GM23338 (cell line): Measurements from ENCODE around the gene SREBF2. TPM values are rescaled to one million over a fixed set of nuclear protein-coding genes. Genes with fewer than 3 reads are reported as not detected.

Source experiments
- ATAC-seq: fragments of 200-7000 bp; cut with Tn5 transposase; 3 replicates; pipeline ENCODE4 v1.9.1; 2020
- DNase-seq: peaks from one replicate; pipeline ENCODE4 v3.0.0-alpha.2; 2015; ENCODE audit warnings: low spot score
- H2AFZ ChIP-seq: fragments of 200-600 bp; sonication (generic); 2 replicates; pipeline ENCODE4 v1.8.0; 2016; ENCODE audit warnings: antibody characterized with exemption, mild to moderate bottlenecking, moderate library complexity
- H3F3A ChIP-seq: fragments of 200-600 bp; sonication (generic); replicated peaks from 2 replicates; pipeline ENCODE4 v1.8.0; 2017; ENCODE audit warnings: antibody characterized with exemption, mixed run types, low read depth
- H3K27ac ChIP-seq: fragments of 200-600 bp; sonication (generic); 2 replicates; pipeline ENCODE4 v1.6.1; 2016; ENCODE audit warnings: low read depth
- H3K27me3 ChIP-seq: fragments of 200-600 bp; sonication (generic); 2 replicates; pipeline ENCODE4 v1.8.0; 2016; ENCODE audit warnings: mild to moderate bottlenecking, mixed run types, moderate library complexity; ENCODE audit not compliant: insufficient read depth
- H3K36me3 ChIP-seq: fragments of 200-600 bp; sonication (generic); 2 replicates; pipeline ENCODE4 v1.8.0; 2016; ENCODE audit warnings: mild to moderate bottlenecking; ENCODE audit not compliant: insufficient read depth
- H3K4me1 ChIP-seq: fragments of 200-600 bp; sonication (generic); 2 replicates; pipeline ENCODE4 v1.8.0; 2016; ENCODE audit warnings: mild to moderate bottlenecking, moderate library complexity; ENCODE audit not compliant: insufficient read depth
- H3K4me2 ChIP-seq: fragments of 200-600 bp; sonication (generic); 2 replicates; pipeline ENCODE4 v1.7.1; 2017; ENCODE audit warnings: mixed run types
- H3K4me3 ChIP-seq: fragments of 200-600 bp; sonication (generic); 2 replicates; pipeline ENCODE4 v1.6.1; 2016; ENCODE audit warnings: mixed run types
- H3K79me2 ChIP-seq: fragments of 200-600 bp; sonication (generic); replicated peaks from 2 replicates; pipeline ENCODE4 v1.8.0; 2017; ENCODE audit warnings: mild to moderate bottlenecking; ENCODE audit not compliant: insufficient read depth
- H3K9me2 ChIP-seq: fragments of 200-600 bp; sonication (generic); 2 replicates; pipeline ENCODE4 v1.8.0; 2017; ENCODE audit not compliant: insufficient read depth
- H4K20me1 ChIP-seq: fragments of 200-600 bp; sonication (generic); replicated peaks from 2 replicates; pipeline ENCODE4 v1.8.0; 2017; ENCODE audit warnings: mild to moderate bottlenecking; ENCODE audit not compliant: insufficient read depth
- H3K27ac Mint-ChIP-seq: 2 replicates; pipeline ENCODE4 v1.8.0; 2020; ENCODE audit warnings: inconsistent platforms, mild to moderate bottlenecking, moderate library complexity, mixed read lengths
- H3K27me3 Mint-ChIP-seq: 3 replicates; pipeline ENCODE4 v1.8.0; 2022; ENCODE audit warnings: low read depth, mild to moderate bottlenecking, moderate library complexity, mixed read lengths, inconsistent platforms; ENCODE audit not compliant: insufficient read depth, poor library complexity
- H3K36me3 Mint-ChIP-seq: 3 replicates; pipeline ENCODE4 v1.8.0; 2021; ENCODE audit warnings: low read depth, mild to moderate bottlenecking, inconsistent platforms, moderate library complexity, mixed read lengths
- H3K4me1 Mint-ChIP-seq: 3 replicates; pipeline ENCODE4 v1.8.0; 2020; ENCODE audit warnings: mild to moderate bottlenecking, inconsistent platforms, mixed read lengths
- H3K4me3 Mint-ChIP-seq: 3 replicates; pipeline ENCODE4 v1.8.0; 2021; ENCODE audit warnings: moderate library complexity, mild to moderate bottlenecking, inconsistent platforms, mixed read lengths
- H3K9me3 Mint-ChIP-seq: 3 replicates; pipeline ENCODE4 v1.8.0; 2020; ENCODE audit warnings: moderate library complexity, mild to moderate bottlenecking, inconsistent platforms, mixed read lengths
- CREB1 ChIP-seq: fragments of 250-450 bp; sonication (Bioruptor Pico); IDR thresholded peaks from 2 replicates; pipeline ENCODE4 v1.5.0; 2020; ENCODE audit warnings: low read depth, mild to moderate bottlenecking, moderate library complexity
- EZH2 ChIP-seq: fragments of 200-600 bp; sonication (generic); IDR thresholded peaks from one replicate; pipeline ENCODE4 v1.8.0; 2017; ENCODE audit warnings: antibody characterized with exemption, mild to moderate bottlenecking, low read depth; ENCODE audit not compliant: unreplicated experiment
- EZH2phosphoT487 ChIP-seq: fragments of 200-600 bp; sonication (generic); IDR thresholded peaks from one replicate; pipeline ENCODE4 v1.8.1; 2018; ENCODE audit warnings: antibody characterized with exemption; ENCODE audit not compliant: unreplicated experiment
- JUNB ChIP-seq: IDR thresholded peaks from one replicate; pipeline ENCODE4 v1.6.1; 2016; ENCODE audit warnings: antibody characterized with exemption; ENCODE audit not compliant: unreplicated experiment
- POLR2AphosphoS5 ChIP-seq: IDR thresholded peaks from 2 replicates; pipeline ENCODE4 v1.6.1; 2016; ENCODE audit warnings: antibody characterized with exemption, low read depth
- REST ChIP-seq: IDR thresholded peaks from one replicate; pipeline ENCODE4 v1.6.1; 2018; ENCODE audit warnings: antibody characterized with exemption; ENCODE audit not compliant: unreplicated experiment
- STAT1 ChIP-seq: IDR thresholded peaks from one replicate; pipeline ENCODE4 v1.6.1; 2016; ENCODE audit warnings: antibody characterized with exemption; ENCODE audit not compliant: unreplicated experiment
- ZNF114 ChIP-seq: fragments of 250-450 bp; sonication (Bioruptor Pico); IDR thresholded peaks from 2 replicates; pipeline ENCODE4 v1.5.0; 2020; ENCODE audit warnings: mild to moderate bottlenecking, moderate library complexity
- ZNF331 ChIP-seq: fragments of 250-450 bp; sonication (Bioruptor Pico); IDR thresholded peaks from 2 replicates; pipeline ENCODE4 v1.5.0; 2020; ENCODE audit warnings: low read depth, mild to moderate bottlenecking, moderate library complexity
- polyA plus RNA-seq: library from polyadenylated mRNA; unstranded; fragments of >200 nt; fragmentation: Nextera tagmentation; extraction: Ambion mirVana; gene quantifications from 2 replicates; pipeline ENCODE4 v1.2.1, GENCODE V29; 2016
- total RNA-seq: library from RNA; depleted of rRNA; stranded (reverse); fragments of >200 nt; shearing (Covaris generic); gene quantifications from 2 replicates; pipeline ENCODE4 v1.2.3, GENCODE V29; 2014
- TF ChIP-seq, protein P1 (sequence below): IDR thresholded peaks from 2 replicates; pipeline ENCODE4 v1.6.1; 2016; ENCODE audit warnings: antibody characterized with exemption

Gene SREBF2
- total and polyA plus RNA-seq, 2 experiments from 2014 or later, result 48.7 to 163 TPM

DNA sequence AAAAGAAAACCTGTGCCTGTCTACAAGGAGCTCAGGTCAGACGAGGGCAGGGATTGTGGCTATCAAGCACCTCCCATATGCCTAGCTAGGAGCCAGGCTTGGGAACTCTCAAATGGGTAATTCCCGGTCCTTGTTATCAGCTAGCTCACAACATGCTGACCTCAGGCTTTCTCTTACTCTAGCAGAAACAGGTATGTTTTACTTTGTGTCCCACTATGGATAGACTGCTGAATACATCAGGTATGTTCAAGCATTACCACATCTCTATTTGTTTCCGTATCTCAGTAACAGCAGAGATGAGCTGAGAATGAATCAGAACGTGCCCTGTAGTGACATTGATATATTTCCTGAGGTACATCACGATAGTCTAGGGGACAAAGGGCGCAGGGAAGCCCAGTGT lies 52.6 kb downstream of the SREBF2 start:
- Histone ChIP-seq H3K4me1 (no peaks in the 10 kb centered on the region), H3F3A (peaks cover 12% of the 10 kb centered on the region; the same call in 1 of the 2 replicates), H3K4me3 (no peak overlapping the region), H3K9me2 (no peaks in the 10 kb centered on the region), H4K20me1 (peaks cover 6% of the 10 kb centered on the region), H3K27ac (no peak overlapping the region), H3K79me2 (peaks cover 3% of the 10 kb centered on the region; the same call in 1 of the 2 replicates), H2AFZ (no peak overlapping the region), H3K4me2 (no peak overlapping the region), H3K36me3 (peaks cover 85% of the 10 kb centered on the region), H3K27me3 (no peaks in the 10 kb centered on the region)
- H3K9me3 Mint-ChIP-seq, result no peaks in the 10 kb centered on the region
- no peak for ATAC-seq
- no peaks in the 10 kb centered on the region for H3K4me1 Mint-ChIP-seq
- no peak for DNase-seq
- TF ChIP-seq POLR2AphosphoS5 (no peak), STAT1 (no peak), EZH2phosphoT487 (no peak), JUNB (no peak), ZNF114 (CRISPR knock-in tag) (no peak)
- TF ChIP-seq, protein P1, sequence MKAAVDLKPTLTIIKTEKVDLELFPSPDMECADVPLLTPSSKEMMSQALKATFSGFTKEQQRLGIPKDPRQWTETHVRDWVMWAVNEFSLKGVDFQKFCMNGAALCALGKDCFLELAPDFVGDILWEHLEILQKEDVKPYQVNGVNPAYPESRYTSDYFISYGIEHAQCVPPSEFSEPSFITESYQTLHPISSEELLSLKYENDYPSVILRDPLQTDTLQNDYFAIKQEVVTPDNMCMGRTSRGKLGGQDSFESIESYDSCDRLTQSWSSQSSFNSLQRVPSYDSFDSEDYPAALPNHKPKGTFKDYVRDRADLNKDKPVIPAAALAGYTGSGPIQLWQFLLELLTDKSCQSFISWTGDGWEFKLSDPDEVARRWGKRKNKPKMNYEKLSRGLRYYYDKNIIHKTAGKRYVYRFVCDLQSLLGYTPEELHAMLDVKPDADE, result no peak
- peaks cover 95% of the 10 kb centered on the region for H3K36me3 Mint-ChIP-seq
- H3K27me3 Mint-ChIP-seq, result peaks cover 5% of the 10 kb centered on the region
- H3K27ac Mint-ChIP-seq, result no peak overlapping the region
- H3K4me3 Mint-ChIP-seq, result no peak overlapping the region

DNA sequence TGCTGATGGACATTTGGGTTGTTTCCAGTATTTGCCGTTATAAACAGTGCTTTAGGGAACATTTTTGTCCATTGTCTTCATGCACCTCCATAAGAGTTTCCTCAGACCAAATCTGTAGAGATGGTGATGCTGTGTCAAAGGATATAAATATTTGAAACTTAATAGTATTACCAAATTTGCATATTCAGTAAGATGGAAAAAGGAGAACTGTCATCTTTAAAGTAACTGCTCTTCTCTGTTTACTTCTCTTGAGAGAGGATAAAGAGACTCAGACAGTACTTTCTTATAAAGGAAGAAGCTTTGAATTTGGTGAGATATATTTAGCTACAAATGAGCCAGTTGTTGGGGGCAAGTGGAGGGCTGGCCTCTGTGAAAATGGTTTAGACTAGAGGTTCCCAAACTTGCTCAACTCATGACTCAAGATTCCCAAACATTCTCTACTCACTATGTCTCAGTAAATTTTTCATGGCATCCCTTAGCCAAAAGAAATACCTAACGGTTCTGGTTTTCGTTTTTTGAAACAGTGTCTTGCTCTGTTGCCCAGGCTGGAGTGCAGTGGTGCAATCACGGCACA lies 55.8 kb downstream of the SREBF2 start:
- Histone ChIP-seq H3K4me1 (no peaks in the 10 kb centered on the region), H3K36me3 (peaks cover 80% of the 10 kb centered on the region), H3K27ac (no peak overlapping the region), H3K4me2 (no peak overlapping the region), H3K27me3 (no peaks in the 10 kb centered on the region), H3K4me3 (no peak overlapping the region), H3K9me2 (no peaks in the 10 kb centered on the region), H2AFZ (no peak overlapping the region), H4K20me1 (peaks cover 16% of the 10 kb centered on the region), H3K79me2 (0 out of 2 replicates have a peak, but pooled peaks cover 3% of the 10 kb centered on the region), H3F3A (0 out of 2 replicates have a peak, but pooled peaks cover 12% of the 10 kb centered on the region)
- ATAC-seq (no peak), DNase-seq (no peak)
- H3K4me1 Mint-ChIP-seq, result no peaks in the 10 kb centered on the region; the same call in 2 of the 3 replicates
- no peak overlapping the region for H3K4me3 Mint-ChIP-seq
- H3K27me3 Mint-ChIP-seq, result peaks cover 5% of the 10 kb centered on the region
- no peaks in the 10 kb centered on the region for H3K9me3 Mint-ChIP-seq
- H3K27ac Mint-ChIP-seq, result no peak overlapping the region
- peaks cover 89% of the 10 kb centered on the region for H3K36me3 Mint-ChIP-seq
- no peak for TF ChIP-seq EZH2
- TF ChIP-seq, protein P1, result no peak
- no peak for TF ChIP-seq STAT1
- TF ChIP-seq POLR2AphosphoS5, result no peak
- TF ChIP-seq REST, result no peak
- no peak for TF ChIP-seq ZNF331
- TF ChIP-seq EZH2phosphoT487, result no peak
- TF ChIP-seq CREB1, result no peak
